HG02884 (cell line): ENCODE results near the gene BICD2.
"Not testable (repeated sequence)": the region's sequence is repeated elsewhere in the genome, so short reads cannot be mapped to it uniquely, and the experiment has no call there.

Source experiments
- ATAC-seq: cut with Tn5 transposase; IDR thresholded peaks from one replicate; pipeline ENCODE4 v1.9.1; 2021; ENCODE audit warnings: mild to moderate bottlenecking, moderate library complexity; ENCODE audit not compliant: unreplicated experiment

The BICD2 gene

DNA sequence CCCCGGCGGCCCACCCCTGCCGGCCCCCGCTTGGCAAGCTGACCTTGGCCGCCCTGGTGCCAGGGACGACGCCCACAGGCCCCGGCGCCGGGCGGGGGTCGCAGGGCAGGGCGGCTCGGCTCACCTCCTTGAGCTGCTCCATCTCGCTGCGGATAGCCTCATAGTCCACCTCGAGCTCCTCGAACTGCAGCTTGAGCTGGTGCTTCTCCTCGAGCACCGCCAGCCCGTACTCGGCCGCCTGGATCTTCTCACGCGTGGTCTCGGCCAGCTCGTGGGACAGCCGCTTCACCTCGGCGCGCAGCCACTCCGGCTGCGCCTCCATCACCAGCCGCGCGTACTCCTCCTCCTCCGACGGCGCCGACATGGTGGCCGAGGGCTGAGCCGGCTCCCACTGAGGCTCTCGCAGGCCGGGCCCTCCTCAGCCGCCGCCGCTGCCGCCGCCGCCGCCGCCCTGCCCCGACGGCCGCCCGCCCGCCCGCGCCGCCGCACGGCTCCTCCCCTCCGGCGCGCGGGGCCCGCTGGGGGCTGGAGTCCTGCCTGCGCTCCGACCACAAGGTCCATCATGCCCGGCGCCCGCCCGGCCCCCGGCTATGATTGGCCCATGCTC, at the start of gene BICD2:
Gene BICD2, minus strand, starts transcription at position 453 of the 607 bp plus-strand sequence. Its CDS starts 89 bp downstream, at position 364.
- ATAC-seq = no peak

DNA sequence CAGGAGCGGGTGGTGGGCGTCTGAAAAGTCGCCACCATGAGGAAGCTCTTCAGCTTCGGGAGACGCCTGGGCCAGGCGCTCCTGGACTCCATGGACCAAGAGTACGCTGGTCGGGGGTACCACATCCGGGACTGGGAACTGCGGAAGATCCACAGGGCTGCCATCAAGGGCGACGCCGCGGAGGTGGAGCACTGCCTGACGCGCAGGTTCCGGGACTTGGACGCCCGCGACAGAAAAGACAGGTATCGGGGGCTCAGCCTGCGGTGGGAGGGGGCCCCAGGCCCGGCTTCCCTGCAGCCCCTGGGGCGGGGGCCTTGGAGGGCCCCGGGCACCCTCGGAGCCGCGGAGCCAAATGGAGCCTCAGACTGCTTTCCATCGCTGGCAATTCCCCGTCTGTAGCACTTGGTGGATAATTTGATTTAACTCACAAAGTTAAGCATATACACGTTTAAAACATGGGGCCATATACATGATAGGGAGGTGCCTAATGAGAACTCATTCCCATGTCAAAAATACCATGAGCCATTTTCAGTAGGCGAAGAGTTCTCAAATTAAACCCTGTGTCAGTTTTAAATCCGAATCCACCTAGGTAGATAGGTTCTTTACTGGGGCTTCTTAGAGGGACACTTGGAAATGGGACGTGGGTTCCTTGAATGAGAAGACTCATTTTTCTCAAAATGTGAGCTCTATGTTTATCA, 45.1 kb upstream of the BICD2 start:
- not testable (repeated sequence) for ATAC-seq

DNA sequence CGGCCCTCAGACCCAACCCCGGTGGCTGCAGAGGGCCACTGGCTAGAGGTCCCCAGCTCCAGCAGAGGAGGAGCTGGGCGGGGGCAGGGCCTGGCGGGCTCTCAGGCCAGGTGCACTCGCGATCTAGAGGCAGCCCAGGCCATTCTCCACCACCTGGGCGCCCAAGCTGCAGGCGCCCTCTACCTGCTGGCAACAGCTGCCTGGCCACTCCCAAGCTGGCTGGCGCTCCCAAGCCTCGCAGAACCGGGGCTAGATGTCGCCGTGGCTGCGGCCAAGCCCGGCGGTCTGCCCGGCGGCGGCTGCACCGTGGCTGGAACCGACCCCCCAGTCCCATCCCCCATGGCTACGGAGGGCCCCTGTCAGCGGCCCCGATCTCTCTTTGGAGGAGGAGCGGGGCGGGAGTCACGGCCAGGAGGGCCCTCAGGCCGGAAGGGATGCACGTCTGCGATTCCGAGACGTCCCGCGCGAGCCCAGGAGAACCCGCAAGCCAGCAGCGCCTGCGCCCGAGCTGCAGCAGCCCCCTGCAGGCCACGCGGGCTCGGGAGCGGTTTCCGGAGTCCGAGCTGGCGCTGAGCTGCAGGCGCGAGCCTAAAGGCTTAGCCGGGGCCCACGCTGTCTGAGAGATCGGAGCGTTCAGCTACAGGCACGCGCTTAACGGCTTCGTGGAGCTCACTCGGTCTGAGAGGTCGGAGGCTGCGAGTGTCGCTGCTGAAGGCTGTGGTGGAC, 44.3 kb upstream of the BICD2 start:
- ATAC-seq = no peak

- no peak for ATAC-seq
Observed at GRCh38 chr9:92807757-92808725, 43.4 kb upstream of the BICD2 start.

GRCh38 chr9:92807031-92807756, 42.6 kb upstream of the BICD2 start:
- no peak for ATAC-seq

DNA sequence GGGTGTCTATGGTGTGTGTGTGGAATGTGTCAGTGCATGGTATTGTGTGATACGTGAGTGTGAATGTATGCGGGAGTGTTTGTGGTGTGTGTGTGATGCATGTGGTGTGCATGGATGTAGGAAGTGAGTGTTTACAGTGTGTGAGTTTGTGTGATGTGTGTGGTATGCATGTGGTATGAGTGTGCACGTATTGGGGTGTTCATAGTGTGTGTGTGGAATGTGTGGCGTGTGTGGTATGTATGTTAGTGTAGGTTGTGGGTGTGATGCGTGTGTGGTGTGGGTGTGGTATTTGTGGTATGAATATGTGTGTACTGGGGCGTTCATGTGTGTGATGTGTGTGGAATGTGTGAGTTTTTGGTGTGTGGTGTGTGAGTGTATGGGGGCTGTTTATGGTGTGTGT, 40.1 kb upstream of the BICD2 start:
- ATAC-seq = no peak

- no peak for ATAC-seq
Observed at GRCh38 chr9:92798358-92798757, 33.7 kb upstream of the BICD2 start.

DNA sequence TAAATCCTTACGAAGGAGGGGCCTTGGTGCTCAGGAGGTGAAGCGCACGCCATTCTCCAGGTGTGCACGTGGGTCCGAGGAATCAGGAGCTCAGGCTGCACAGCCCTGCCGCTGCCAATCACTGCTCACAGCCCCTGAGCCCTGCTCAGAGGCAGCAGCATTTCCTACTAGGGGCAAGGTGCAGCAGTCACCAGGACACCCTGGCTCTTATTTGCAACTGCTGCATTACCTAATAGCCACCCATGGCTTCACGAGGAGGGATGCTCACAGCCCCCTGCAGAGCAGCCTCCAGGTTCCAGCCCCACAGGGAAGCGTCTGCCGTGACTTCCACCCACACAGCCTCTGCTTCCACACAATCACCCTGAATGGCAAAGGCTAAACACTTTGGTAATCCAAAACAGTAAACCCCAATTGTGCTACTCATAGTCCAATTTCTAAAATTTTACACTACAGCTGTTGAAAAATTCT, 31.7 kb upstream of the BICD2 start:
- not testable (repeated sequence) for ATAC-seq

DNA sequence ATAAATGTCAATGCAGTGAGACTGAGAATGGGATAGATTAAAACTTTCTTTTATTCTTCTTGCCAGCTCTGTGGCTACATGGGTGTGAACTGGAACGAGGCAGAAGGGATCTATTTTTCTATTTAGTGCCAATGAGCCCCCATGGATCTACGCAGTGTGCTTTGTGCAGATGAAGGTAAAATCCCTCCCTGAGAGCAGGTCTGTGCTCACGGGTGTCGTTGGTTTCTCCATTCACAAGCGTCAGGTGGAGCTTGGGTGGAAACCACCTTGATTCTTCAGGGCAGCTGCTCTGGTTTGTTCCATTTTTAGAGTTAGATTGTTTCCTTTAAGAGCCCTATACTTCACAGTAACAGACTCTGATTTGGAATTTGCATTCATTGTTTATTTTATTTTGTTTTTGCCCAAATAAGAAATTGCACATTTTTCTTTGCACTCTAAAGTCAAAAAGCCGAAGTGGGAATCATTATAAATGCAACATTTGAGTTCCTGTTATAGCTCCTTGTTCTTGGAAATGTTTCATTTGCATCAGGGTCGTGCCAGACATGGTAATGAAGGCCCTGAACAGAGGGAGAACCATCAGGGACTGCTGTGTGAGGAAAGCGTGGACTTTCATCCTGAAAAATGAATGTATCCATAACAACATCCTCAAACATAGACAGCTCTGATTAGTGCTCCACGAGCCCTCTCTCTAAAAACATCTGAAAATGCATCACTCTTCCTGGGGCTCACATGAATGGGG, 31.1 kb upstream of the BICD2 start:
- no peak for ATAC-seq

DNA sequence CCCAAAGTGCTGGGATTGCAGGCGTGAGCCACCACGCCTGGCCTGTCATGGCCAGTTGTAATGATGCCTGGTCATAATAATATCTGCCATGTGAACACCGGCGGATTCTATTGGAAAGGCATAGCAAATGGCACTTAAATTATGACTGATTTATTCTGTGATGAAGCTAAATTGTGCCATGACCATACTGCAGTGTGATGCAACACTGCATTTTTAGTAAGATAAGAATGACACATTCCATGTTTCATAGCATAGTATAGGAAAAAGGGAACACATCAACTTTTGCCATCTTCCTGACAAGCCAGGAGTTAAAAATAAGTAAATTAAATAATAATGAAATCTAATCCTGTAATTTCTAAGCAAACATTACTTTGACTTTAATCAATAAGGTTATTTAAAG, 30.4 kb upstream of the BICD2 start:
- no peak for ATAC-seq

DNA sequence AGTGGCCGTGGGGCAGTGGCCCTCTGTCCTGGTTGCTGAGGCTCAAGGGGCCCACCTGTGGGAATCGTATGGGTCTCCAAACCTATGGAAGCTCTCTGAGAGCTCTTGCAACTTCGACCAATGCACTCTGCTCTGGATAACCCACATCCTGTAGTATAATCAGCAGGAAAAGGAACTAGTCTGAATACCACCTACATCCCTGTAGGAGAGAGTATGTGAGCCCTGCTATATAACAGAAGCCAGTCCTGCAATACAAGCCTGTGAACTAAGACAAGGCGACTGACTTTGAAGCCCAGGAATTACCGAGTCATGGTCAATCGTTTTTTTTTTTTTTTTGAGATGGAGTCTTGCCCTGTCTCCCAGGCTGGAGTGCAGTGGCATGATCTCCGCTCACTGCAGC, 29.8 kb upstream of the BICD2 start:
- ATAC-seq = no peak

DNA sequence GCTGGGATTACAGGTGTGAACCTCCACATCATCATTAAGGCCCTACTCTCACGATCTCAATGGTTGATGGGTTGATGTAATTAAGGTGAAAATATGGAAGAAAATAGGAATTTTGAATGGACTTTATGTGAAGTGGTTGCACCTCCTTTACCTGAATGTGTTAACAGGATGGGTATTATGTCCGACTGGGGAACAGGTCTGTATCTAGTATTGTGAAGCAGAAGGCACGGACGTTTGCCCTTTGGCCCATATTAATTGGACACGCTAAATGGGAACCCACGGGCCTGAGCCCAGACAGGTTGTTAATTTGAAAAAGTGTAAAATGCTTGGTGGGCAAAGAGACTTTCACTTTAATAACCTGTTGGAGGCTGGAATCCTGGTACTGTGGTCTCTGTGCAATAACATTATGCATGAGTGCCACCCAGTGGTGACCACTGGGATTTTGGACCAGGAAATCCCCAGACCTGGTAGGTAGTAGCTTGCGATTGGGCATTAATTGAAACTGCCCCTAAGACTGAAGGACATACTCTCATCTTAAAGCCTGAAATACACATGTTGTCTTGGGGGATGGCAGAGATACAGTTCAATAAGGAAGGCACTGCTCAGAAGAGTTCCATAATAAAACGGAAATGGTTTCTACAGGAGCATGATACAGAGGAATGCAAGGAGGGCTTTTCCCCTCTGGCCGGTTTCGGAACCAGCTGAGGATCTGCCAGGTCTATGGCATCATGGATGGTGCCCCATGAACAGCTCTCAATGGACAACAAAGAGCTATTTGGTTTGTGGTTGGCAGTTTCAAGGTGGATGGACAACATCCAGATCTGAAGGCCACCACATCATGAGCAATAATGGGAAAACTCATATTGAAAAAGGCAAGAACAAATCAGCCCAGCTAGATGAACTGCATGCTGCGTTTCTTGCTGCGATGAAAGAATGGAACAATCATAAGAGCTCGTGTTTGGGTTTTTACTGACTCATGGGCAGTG, 26.2 kb upstream of the BICD2 start:
- ATAC-seq = no peak

- ATAC-seq = no peak
Observed at GRCh38 chr9:92786298-92786697, 21.7 kb upstream of the BICD2 start.

GRCh38 chr9:92781899-92782298, 17.3 kb upstream of the BICD2 start:
- ATAC-seq = no peak

- ATAC-seq = no peak
Observed at GRCh38 chr9:92780206-92780605, 15.6 kb upstream of the BICD2 start.

- no peak for ATAC-seq
Observed at GRCh38 chr9:92775466-92775865, 10.8 kb upstream of the BICD2 start.

DNA sequence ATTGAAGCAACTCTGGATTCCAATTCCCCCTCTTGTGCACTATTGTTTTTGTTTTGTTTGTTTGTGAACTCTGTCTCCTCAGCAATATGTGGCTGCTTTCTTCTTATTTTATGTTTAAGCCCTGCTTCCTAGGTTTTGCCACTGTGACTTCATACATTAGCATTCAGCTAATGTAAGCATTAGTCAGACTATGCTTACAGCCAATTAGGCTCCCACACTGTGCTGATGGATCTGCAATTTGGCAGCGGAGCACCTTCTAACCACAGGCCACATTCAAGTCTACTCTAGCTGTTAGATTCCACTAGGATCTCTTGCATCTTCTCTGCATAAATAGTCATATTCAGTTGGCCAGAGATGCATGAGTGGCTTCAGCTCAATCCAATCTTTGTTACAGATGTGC, 9.6 kb upstream of the BICD2 start:
- ATAC-seq = no peak

DNA sequence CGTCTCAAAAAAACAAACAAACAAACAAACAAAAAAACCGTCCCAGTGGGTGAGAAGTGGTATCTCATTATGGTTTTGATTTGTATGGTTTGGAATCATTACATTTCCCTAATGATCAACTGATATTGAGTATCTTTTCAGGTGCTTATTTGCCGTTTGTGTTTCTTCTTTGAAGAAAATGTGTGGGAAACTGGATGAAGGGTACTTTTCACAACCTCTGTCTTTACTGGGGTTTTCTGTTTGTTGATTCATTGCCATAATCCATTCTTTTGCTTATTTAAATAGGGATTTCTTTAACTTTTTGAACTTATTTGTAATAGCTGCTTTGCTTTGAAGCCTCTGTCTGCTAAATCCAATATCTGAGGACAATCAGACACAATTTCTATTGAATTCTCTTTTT, 9.2 kb upstream of the BICD2 start:
- ATAC-seq = no peak
